Right atrium auricular region (tissue), 2 donors: ENCODE data around the gene GDE1. TPM values are rescaled to one million over a fixed set of nuclear protein-coding genes. Genes with fewer than 3 reads are reported as not detected.

Experiments
- DNase-seq: peaks from one replicate; pipeline ENCODE4 v3.0.0-alpha.2; 2019; ENCODE audit warnings: low spot score
- H3K27ac ChIP-seq, 2 donors: fragments of 200-600 bp; sonication (generic); 1 replicate in 1 of 2; 2 replicates in 1 of 2; pipeline ENCODE4 v1.5.1; 2016 to 2019
- H3K27me3 ChIP-seq, 2 donors: fragments of 200-600 bp; sonication (generic); one replicate each; pipeline versions ENCODE4 v1.5.1 to v1.6.0; 2017 to 2019
- H3K36me3 ChIP-seq: fragments of 200-600 bp; sonication (generic); one replicate; pipeline ENCODE4 v1.5.1; 2016
- H3K4me1 ChIP-seq, 2 donors: fragments of 200-600 bp; sonication (generic); one replicate each; pipeline versions ENCODE4 v1.5.1 to v1.6.0; 2017 to 2019
- H3K4me3 ChIP-seq, 2 donors: fragments of 200-600 bp; sonication (generic); 1 replicate in 1 of 2; 2 replicates in 1 of 2; pipeline ENCODE4 v1.5.1; 2017 to 2019; ENCODE audit warnings: mild to moderate bottlenecking in 1 of 2, moderate library complexity in 1 of 2
- H3K9me3 ChIP-seq, 2 donors: fragments of 200-600 bp; sonication (generic); one replicate each; pipeline ENCODE4 v1.5.1; 2019
- total RNA-seq, 2 donors: library from RNA; depleted of rRNA; stranded (reverse); fragments of >200 nt; gene quantifications; one replicate each; pipeline ENCODE4 v1.1.0, GENCODE V29; 2016
- TF ChIP-seq, protein P1 (sequence below), 2 donors: fragments of 200-600 bp; sonication (generic); IDR thresholded peaks; one replicate each; pipeline ENCODE4 v1.5.1; 2019; ENCODE audit warnings: antibody characterized with exemption in 2 of 2

GDE1 gene
- total RNA-seq, 2 donors from 2014 or later, result 68.7 to 89.9 TPM

DNA sequence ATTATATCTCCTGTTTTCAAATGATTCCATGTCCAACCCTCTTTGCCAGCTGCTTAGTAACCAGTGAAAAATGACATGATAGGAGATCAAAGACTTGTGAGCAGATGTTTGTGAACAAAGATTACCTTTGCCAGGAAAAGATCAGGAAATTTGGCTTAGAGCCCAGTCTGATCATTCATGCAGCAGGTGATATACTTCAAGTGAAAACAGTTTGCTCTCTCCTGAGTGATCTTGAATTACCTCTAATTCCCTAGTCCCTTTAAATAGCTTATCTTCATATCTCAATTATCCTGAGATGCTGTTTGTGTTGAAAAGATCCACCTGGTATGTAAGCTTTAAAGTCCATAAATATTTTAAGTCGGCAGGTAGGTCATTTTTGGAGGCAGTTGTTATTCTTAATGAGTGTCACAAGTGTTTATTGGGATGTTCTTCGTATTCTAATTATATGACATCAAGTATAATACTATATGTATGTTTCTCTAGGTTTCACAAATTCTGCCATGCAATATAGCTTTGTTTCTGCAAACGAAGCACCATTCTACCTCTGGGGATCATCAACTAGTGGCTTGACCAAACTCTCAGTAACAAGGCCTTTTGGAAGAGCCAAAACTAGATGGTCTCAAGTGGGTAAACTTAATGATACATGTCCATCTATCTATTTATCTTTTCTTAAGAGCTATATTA, 20.4 kb upstream of the GDE1 start:
- DNase-seq, result no peak
- H3K4me3 ChIP-seq, result no peak overlapping the region
- no peaks in the 10 kb centered on the region for H3K9me3 ChIP-seq
- H3K4me1 ChIP-seq, result no peaks in the 10 kb centered on the region
- TF ChIP-seq, protein P1, sequence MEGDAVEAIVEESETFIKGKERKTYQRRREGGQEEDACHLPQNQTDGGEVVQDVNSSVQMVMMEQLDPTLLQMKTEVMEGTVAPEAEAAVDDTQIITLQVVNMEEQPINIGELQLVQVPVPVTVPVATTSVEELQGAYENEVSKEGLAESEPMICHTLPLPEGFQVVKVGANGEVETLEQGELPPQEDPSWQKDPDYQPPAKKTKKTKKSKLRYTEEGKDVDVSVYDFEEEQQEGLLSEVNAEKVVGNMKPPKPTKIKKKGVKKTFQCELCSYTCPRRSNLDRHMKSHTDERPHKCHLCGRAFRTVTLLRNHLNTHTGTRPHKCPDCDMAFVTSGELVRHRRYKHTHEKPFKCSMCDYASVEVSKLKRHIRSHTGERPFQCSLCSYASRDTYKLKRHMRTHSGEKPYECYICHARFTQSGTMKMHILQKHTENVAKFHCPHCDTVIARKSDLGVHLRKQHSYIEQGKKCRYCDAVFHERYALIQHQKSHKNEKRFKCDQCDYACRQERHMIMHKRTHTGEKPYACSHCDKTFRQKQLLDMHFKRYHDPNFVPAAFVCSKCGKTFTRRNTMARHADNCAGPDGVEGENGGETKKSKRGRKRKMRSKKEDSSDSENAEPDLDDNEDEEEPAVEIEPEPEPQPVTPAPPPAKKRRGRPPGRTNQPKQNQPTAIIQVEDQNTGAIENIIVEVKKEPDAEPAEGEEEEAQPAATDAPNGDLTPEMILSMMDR (IDR thresholded peaks at IDR 0.05), result no peak
- no peak overlapping the region for H3K27ac ChIP-seq
- H3K36me3 ChIP-seq, result peaks cover 37% of the 10 kb centered on the region
- no peaks in the 10 kb centered on the region for H3K27me3 ChIP-seq

DNA sequence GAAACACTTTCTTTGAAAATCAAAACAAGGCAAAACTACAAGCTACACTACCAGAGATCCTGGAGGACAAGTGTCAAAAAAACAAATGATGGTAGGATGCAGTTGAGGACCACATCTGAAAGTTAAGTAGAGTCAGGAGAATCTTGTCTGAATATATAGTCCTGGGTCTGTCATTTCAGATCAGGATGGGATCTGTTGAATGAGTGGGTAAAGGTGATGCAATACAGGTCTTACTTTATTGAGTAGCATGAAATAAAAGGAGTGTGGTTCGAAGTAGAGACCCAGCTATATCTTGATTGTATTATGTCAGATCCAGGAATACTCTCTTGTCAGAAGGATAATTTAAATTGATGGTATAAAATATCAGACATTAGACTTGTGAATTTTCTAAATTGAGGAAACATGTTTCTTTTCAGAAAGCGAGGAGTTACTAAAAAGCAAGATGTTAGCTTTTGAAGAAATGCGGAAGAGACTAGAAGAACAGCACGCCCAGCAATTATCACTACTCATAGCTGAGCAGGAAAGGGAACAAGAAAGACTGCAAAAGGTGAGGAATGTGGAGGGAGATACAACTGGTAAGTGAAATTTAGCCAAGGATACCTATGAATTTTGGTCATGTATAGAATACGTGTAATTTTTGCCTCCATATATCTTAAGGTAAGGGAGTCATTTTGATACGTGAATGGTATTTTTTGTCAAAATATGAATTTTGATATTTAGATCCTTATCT, 18.5 kb upstream of the GDE1 start:
- Histone ChIP-seq H3K4me1 (no peaks in the 10 kb centered on the region), H3K36me3 (peaks cover 37% of the 10 kb centered on the region), H3K27me3 (no peaks in the 10 kb centered on the region), H3K27ac (no peak overlapping the region), H3K4me3 (no peak overlapping the region), H3K9me3 (no peaks in the 10 kb centered on the region)
- TF ChIP-seq, protein P1 (IDR thresholded peaks at IDR 0.05), result no peak
- DNase-seq, result no peak

DNA sequence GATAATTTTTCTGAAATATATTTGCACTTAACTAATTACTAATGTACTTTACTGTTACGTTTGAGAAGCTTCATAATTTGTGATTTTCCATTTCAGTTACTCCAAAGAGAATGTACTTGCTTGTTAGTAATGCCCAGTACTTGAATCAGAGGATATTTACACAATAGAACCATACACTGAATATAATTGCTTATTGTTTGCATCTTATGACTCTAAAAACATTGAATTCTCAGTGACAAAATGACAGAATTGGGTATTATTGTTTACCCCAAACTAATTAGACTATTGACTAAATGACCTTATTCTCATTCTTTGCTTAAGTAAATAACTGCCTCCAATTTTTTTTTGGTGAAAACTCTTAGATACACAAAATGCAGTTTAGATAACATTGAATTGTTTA, 10.7 kb upstream of the GDE1 start:
- TF ChIP-seq, protein P1 (IDR thresholded peaks at IDR 0.05), result no peak
- Histone ChIP-seq H3K4me1 (no peaks in the 10 kb centered on the region), H3K4me3 (no peak overlapping the region), H3K9me3 (no peaks in the 10 kb centered on the region), H3K27ac (no peak overlapping the region), H3K27me3 (no peaks in the 10 kb centered on the region), H3K36me3 (peaks cover 18% of the 10 kb centered on the region)
- no peak for DNase-seq

DNA sequence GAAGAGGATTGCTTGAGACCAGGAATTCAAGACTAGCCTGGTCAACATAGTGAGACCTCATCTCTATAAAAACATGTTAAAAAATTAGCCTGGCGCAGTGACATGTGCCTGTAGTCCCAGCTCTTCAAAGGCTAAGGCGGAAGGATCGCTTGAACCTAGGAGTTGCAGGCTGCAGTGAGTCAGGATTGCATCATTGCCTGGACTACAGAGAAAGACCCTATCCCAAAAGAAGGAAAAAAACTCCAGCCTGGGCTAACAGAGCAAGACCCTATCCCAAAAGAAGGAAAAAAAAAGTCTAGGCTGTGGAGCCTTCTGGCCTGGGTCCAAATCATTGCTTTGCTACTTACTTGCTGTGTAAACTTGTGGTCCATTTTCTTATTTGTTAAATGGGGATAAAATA, 6.8 kb upstream of the GDE1 start:
- Histone ChIP-seq H3K36me3 (peaks cover 18% of the 10 kb centered on the region), H3K4me1 (peaks cover 0 to 10% of the 10 kb centered on the region in 2 donors), H3K27ac (no peak overlapping the region), H3K27me3 (no peaks in the 10 kb centered on the region), H3K9me3 (no peaks in the 10 kb centered on the region), H3K4me3 (no peak overlapping the region)
- TF ChIP-seq, protein P1 (IDR thresholded peaks at IDR 0.05), result no peak
- no peak for DNase-seq

DNA sequence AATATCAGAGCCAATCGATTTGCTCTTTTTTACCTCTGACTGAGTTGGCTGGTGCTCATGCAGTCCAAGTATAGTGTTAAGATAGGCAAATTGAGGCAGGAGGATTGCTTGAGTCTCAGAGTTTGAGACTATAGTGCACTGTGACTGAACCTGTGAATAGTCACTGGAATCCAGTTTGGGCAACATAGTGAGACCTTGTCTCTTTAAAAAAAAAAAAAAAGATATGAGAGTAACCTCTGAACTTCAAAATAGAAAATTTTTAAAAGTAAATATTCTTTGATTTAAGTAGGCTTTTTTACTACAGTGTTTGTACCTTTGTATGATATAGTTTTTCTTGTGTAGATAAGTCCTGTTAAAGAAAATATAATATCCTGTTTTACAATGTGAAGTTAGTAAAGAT, 5.3 kb upstream of the GDE1 start:
- no peaks in the 10 kb centered on the region for H3K27me3 ChIP-seq
- H3K4me3 ChIP-seq, result no peak overlapping the region
- H3K36me3 ChIP-seq, result peaks cover 10% of the 10 kb centered on the region
- DNase-seq, result no peak
- no peak overlapping the region for H3K27ac ChIP-seq
- H3K9me3 ChIP-seq, result no peaks in the 10 kb centered on the region
- peaks cover 0 to 16% of the 10 kb centered on the region in 2 donors for H3K4me1 ChIP-seq
- TF ChIP-seq, protein P1 (IDR thresholded peaks at IDR 0.05), result no peak
